Measurements from ENCODE around the gene SBNO1.
"Not testable (repeated sequence)": the region's sequence is repeated elsewhere in the genome, so short reads cannot be mapped to it uniquely, and the experiment has no call there.

The SBNO1 gene

GRCh38 chr12:123270214-123271000 is 94.2 kb downstream of the SBNO1 start:
- DNase-seq (ENCODE audit: low read depth, low spot score) = no peak

GRCh38 chr12:123269896-123270213 is 94.8 kb downstream of the SBNO1 start:
- no peak for DNase-seq (ENCODE audit: low read depth, low spot score)

GRCh38 chr12:123269395-123269892 is 95.2 kb downstream of the SBNO1 start:
- no peak for DNase-seq (ENCODE audit: low read depth, low spot score)

GRCh38 chr12:123268850-123269249 is 95.8 kb downstream of the SBNO1 start:
- no peak for DNase-seq (ENCODE audit: low read depth, low spot score)

GRCh38 chr12:123267991-123268843 is 96.4 kb downstream of the SBNO1 start:
- DNase-seq (ENCODE audit: low read depth, low spot score) = no peak

- DNase-seq (ENCODE audit: low read depth, low spot score) = no peak
Observed at GRCh38 chr12:123267335-123267920, 97.2 kb downstream of the SBNO1 start.

GRCh38 chr12:123266679-123267277 is 97.9 kb downstream of the SBNO1 start:
- no peak for DNase-seq (ENCODE audit: low read depth, low spot score)

- DNase-seq (ENCODE audit: low read depth, low spot score) = no peak
Observed at GRCh38 chr12:123265851-123266678, 98.6 kb downstream of the SBNO1 start.

GRCh38 chr12:123264642-123265041 is 100.0 kb downstream of the SBNO1 start:
- no peak for DNase-seq (ENCODE audit: low read depth, low spot score)

GRCh38 chr12:123263196-123263817 is 101.3 kb downstream of the SBNO1 start:
- no peak for DNase-seq (ENCODE audit: low read depth, low spot score)

- DNase-seq (ENCODE audit: low read depth, low spot score) = no peak
Observed at GRCh38 chr12:123261196-123261595, 103.5 kb downstream of the SBNO1 start.

- DNase-seq (ENCODE audit: low read depth, low spot score) = no peak
Observed at GRCh38 chr12:123260081-123260480, 104.6 kb downstream of the SBNO1 start.

GRCh38 chr12:123258593-123258992 is 106.1 kb downstream of the SBNO1 start:
- DNase-seq (ENCODE audit: low read depth, low spot score) = no peak

GRCh38 chr12:123254853-123255446 is 109.7 kb downstream of the SBNO1 start:
- DNase-seq (ENCODE audit: low read depth, low spot score) = no peak

- DNase-seq (ENCODE audit: low read depth, low spot score) = no peak
Observed at GRCh38 chr12:123253641-123254459, 110.8 kb downstream of the SBNO1 start.

- DNase-seq (ENCODE audit: low read depth, low spot score) = not testable (repeated sequence)
Observed at GRCh38 chr12:123252365-123252764, 112.3 kb downstream of the SBNO1 start.

- DNase-seq (ENCODE audit: low read depth, low spot score) = no peak
Observed at GRCh38 chr12:123251403-123252076, 113.1 kb downstream of the SBNO1 start.

- DNase-seq (ENCODE audit: low read depth, low spot score) = no peak
Observed at GRCh38 chr12:123250471-123251383, 113.9 kb downstream of the SBNO1 start.
